HG03442 (cell line): ENCODE measurements around the gene RNF113B.

ENCODE experiments used
- ATAC-seq: cut with Tn5 transposase; IDR thresholded peaks from one replicate; pipeline ENCODE4 v1.9.1; 2021; ENCODE audit warnings: mild to moderate bottlenecking, moderate library complexity; ENCODE audit not compliant: unreplicated experiment

Gene RNF113B

DNA sequence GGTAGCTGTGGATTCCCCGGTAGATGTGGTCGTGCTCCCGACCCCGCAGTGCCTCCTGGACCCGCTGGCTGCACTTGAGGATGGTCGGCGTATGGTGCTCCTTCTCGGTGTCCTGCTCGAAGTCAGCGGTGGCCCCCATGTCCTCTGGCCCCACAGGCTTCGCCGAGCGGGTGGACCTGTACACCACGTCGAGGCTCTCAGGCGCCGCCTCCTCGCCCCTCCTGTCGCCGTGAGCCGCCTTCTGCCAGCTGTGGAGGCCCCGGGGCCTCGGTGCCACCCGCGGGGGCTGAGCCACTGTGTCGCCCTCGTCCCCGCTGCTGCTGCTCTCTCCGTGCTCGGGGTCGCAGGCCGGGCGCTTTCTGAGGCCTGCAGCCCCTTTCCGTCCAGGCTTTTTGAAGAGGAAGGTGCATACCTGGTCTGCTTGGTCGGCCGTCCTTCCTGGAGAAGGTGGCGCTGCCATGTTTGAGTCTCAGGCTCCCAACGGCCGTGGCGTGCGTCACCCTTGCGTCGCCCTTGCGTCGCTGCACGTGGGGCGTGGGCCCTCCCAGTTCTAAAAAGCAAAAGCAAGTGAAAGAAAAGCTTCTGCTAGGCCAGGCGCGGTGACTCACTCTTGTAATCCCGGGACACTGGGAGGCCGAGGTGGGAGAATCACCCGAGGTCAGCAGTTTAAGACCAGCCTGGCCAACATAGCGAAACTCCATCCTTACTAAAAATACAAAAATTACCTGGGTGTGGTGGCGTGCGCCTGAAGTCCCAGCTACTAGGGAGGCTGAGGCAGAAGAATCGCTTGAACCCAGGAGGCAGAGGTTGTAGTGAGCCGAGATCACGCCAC lies at the start of gene RNF113B:
Gene RNF113B, minus strand, starts transcription at position 493 of the 832 bp plus-strand sequence. Its CDS starts 33 bp downstream, at position 460.
- no peak for ATAC-seq

DNA sequence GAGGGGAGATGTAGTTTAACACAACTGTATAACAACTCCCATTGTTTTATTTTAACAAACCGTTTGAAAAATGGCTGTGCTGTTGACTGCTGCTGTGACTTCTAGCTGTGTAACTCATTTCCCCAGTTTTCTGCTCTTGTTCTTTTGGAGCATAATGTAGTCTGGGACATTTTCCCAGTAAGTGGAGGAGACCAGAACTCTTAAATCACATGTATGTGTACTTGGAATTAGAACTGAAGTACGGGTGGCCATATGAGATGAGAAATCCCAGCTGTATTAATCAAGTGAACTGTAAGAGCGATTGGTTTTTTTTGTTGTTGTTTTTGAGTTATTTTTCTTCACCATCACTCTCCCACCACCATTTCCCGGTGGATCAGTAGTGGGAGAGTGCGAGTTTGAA lies 49.4 kb upstream of the RNF113B start:
- no peak for ATAC-seq

DNA sequence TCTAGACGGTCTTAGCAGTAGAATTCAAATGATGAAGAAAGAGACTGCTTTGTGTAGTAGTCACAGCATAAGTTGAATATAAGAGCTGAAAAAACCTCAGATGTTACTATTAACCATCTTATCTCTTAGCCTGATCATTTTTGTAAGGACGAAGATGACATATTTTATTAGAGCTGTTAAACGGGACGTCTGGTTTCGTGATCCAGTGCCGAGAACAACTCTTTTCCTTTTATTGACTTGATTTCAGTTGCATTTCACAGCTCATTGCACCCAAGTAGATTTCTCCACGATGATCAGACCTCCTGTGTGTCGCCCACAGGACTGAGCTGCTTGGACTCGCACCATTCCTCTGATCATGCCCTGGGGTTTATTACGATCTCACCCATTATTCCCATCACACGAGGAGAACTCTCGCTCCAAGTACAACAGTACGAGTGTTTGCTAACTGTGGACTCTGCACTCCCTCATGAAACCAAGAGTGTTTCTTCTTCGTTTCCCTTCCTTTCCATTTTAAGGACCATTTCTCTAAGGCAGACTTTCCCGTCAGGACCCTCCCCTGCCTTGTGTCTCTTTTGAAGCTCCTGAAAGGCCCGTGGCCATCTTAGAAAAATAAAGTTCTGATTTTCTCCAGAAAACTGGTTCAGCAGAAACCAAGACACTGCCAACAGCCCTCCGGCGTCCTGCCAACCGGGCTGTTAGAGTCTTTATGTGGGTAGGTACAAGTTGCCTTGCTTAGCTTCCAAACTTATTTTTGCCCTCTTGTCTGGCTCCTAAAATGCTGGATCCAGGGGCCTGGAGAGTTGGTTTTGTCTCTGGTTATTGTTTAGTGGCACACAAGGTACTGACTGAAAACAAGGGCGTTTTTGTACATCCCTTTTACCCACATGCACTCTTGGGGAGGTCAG lies 48.2 kb upstream of the RNF113B start:
- no peak for ATAC-seq

DNA sequence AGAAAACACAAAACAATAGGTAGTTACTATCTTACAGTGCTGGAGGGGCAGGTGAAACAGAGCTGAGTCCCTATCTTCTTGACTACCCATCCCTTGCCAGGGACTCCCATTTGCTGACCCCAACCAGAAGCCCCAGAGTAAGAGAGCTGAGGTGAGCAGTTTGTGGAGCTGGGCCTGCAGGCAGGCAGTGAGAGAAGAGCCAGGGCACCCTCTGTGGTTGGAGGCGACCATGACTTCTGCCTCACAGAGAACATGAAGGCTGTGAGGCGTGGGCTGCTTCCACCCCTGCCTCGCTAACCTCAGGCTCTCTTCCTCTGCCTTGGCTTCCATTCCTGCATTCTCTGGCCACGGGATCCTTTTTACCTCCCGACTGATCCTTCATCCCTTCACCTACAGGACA lies 47.5 kb upstream of the RNF113B start:
- ATAC-seq, result no peak

DNA sequence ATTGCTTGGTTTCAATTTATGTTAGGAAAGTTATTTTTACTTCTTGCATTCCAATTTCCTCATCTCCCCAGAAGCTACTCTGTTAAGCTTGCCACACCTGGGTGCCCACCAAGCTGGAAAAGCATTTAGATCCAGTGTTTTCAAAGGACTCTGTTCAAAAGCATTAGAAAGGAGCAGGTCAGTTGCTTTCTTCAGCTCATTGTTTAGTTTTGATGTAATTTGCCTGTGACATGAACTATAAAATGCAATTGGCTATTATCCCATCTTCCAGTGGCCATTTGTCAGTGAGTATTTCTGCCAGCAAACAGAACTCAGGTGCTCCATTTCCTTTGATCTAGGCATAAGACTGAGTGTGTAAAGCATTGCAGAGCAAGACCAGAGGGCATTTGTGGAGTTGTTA lies 46.7 kb upstream of the RNF113B start:
- no peak for ATAC-seq

DNA sequence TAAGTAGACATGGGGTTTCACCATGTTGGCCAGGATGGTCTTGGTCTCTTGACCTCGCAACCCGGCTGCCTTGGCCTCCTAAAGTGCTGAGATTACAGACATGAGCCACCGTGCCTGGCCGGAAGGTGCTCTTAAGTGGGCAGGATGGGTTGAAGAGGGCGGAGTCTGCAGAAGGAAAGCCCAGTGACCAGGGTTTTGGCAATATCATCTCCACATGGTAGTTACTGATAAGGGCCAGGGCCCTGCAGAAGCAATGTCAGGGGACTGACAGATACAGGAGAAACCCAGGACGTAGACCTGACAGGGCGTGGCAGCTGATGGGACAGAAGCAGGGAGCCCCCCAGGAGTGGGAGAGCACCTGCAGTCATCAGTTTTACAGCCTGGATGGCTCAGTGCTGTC lies 45.7 kb upstream of the RNF113B start:
- no peak for ATAC-seq

DNA sequence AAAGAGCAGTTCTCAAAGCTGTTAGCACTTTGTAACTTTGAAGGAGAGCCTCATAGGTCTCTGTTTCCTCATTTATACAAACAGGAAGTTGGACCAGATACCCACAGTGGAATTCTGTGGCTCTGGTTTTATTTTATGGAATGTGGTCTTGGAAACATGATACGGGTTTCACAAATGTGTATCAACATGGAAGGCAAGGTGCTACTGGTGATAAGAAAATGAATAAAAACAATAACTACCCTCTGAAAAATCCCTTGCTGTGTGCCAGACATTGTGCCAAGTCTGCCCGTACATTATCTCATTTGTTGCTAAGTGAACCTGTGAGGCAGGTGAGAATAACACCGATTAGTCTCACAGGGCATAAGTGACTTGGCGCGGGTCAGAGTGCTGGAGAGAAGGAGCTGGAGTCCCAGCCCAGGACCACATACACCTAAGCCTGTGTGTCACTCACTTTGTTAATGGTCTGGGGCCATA lies 45.0 kb upstream of the RNF113B start:
- no peak for ATAC-seq

DNA sequence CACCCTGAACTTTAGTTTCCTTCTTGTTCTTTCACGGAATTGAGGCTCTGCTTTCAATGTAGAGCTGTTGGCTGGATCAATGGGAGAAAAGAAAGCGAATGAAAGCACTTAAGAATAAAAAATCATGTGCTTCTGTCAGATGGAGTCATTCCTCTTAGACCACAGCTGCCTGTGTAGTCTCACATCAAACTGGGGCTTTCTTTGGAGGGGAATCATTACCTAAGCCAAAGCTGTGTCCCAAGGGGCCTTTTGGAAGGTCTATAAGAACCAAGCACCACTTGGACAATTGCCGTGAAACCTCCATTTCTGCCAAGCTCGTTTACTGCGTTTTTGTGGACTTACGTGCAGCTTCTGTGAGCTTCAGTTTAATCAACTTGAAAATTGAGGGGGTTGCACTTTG lies 44.2 kb upstream of the RNF113B start:
- ATAC-seq, result no peak

DNA sequence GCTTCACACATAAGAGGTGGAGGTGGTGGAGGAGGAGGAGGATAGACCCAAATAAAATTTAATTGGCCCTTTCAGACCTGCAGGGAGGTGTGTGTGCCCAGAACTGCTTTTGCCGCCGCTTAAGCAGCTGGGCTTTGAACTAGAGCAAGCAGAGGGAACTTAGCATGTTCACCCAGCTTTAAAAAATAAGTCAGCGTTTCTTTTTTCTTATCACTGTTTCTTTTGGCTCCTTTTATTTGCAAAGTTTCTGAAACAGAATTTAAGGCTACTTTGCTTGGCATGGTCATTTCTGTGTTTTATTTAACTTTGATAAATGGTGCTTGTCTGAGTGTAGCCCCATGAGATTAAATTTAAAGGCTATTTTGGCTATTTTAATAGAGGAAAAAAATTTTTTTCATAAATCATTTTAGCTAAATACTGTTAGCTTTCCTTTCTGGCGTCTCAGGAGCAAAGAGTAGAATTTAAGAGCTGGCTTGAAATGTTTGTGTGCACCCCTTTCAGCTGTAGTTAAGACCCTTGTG lies 43.3 kb upstream of the RNF113B start:
- no peak for ATAC-seq

DNA sequence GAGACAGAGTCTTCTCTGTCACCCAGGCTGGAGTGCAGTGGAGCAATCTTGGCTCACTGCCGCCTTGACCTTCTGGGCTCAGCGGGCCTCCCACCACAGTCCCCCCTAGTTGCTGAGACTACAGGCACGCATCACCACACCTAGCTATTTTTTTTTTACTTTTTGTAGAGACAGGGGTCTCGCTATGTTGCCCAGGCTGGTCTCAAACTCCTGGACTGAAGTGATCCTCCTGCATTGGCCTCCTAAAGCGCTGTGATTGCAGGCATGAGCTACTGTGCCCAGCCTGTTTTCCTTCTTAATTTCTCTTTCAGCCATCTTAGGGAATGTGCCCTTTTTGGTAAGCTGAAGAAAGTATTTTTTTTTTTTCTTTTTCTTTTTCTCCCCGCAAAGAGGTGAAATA lies 42.6 kb upstream of the RNF113B start:
- no peak for ATAC-seq

DNA sequence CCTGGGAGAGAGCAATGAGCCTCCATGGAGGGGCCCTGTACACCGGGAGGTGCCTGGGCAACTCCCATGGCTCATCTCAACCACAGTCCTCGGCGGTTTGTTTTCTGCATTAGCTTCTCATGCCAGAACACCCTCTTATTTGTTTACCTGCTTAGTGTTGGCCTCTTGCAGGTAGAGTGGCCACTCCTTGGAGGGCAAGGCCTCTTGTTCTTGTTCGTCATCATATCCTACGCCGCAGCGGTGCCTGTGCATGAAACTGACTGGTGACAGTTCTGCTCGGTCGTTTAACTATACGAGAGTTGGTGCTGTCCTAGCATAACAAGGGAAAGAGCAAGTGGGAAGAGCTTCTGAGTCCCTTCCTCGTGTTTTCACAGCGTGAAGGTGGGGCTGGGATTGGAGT lies 40.5 kb upstream of the RNF113B start:
- no peak for ATAC-seq

DNA sequence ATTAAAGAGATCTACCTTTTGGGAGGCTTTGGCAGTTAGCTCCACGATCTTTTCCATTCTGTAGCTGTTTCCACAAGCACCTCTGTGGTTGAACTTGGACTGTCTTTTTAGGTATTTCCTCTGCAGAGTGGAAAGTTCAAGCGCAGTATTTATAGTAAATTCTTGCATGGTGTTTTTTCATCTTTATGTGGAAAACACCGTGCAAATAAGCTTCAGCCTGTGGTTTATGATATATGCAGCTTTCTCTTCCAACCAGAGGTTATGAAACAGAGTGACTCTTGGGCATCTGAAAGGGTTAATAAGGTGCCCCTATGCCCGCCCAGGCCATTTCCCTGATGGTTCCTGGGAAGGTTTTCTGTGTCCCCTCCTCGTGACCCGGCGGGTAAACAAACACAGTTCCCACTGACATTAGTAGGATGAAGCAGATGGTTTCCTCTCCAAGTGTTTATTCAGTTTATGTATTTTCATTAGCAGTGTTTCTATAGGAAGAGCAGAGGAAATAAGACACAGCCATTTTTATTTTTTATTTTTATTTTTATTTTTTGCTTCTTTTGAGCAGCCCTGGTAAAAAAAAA lies 39.7 kb upstream of the RNF113B start:
- ATAC-seq, result no peak

DNA sequence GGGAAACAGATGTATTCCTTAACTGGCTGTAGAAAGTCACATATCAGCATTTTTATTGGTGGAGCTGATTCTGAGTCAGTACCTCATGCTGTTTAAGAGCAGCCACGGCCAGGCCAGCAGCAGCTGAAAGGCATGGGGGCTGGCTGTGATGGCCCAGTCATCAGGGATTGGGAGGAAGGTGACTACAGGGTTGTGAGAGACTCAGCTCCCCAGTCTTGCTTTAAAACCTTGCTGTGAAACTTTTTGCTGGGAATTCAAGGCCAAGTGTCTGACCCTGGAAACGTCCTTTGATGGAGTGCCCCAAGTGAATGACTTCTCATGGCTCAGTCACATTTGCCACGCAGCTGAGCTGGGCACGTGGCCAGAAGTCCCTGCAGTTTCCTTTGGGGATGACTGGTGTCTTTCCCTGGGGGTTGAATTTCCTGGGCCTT lies 39.1 kb upstream of the RNF113B start:
- ATAC-seq, result no peak

DNA sequence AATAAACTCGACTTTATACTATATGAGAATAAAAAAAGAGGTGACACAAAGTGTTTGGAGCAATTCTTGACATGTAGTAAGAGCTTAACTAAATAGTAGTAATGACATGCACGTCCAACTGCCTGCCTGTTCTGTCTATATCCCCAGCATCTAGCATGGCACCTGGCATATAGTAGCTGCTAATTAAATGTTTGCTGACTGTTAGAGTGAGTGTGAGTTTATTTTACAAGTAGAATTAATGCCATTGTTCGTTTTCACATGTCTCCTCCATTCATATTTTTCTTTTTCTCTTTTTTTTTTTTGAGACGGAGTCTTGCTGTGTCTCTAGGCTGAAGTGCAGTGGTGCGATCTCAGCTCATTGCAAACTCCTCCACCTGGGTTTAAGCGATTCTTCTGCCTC lies 38.4 kb upstream of the RNF113B start:
- ATAC-seq, result no peak

DNA sequence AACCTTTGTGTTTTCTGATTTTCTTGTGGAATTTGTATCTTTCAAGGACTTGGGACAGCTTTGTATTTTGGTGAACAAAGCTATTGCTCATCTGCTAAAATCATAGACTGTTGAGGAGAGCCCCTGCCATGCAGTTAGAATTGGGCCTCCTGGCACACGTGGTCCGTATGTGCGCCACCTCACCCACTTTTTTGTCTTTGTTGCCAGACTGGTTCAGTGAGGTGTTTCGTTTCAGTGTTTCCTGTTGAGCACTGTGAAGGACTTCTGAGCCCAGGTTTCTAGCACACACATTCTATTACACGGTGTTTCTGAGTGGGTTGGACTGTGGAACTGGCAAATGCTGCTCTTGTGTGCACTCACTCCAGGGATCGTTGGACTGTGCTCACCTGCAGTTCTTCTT lies 37.6 kb upstream of the RNF113B start:
- ATAC-seq, result no peak

DNA sequence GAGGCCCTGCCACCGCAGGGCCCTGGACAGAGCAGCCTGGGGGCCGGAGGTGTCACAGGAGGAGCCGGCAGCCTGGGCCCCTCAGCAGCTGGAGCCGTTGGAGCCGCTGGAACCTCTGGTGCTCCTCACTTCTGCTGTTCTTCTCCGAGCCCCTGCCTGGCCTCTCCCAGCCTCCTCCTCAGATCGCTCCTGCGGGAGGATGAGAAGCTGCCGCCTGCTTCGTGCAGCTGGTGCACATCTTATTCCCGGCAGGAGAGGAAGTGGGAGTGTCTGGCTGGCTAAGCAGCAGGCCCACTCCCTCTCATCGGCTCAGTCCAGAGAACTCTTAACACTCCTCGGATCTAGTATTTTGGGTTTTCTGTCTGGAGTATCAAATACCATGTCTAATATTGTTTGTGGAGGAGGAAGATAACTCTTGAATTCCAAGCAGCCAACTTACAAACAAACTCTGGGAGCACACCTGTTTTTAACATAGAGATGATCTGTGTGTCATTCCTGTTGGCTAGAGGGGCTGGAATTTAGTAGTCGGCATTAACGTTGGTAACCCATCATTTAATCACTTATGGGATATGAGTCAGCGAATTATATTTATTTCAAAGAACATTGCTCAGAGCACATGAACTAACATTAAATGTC lies 37.1 kb upstream of the RNF113B start:
- no peak for ATAC-seq

DNA sequence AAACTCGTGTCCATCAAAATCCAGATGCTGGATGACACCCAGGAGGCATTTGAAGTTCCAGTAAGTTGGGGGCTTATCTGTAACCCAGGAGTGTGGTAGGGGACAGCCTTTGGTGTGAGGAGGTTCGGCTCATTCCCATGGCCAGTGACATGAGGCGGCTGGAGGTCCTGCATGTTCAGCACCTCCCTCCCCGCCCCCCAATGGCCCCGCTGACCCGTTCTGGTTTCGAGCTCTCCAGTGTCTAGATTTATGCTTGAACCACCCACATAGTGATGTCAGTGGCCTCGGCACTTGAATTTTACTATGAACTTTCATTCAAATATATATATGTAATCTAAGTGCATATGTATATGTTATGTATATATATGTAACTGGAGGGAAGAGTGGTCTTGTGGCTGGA lies 36.3 kb upstream of the RNF113B start:
- ATAC-seq, result no peak

DNA sequence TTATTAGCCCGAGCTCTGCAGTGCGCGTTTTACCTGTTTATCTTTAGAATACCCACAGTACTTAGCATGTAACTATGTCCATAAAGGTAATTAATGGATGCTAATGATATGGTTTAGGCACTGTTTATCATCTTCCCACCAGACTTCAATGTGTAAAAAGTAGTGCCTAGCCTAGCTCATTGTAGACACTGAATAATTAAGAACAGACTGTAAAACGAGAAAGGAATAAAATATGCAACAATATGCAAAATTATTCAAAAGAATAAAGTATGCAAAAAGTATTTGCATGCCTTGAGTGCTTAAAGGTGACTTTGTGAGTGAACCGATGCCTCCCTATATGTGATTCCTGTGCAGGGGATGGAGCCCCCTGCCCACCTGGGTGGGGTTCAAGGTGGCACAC lies 35.7 kb upstream of the RNF113B start:
- no peak for ATAC-seq

DNA sequence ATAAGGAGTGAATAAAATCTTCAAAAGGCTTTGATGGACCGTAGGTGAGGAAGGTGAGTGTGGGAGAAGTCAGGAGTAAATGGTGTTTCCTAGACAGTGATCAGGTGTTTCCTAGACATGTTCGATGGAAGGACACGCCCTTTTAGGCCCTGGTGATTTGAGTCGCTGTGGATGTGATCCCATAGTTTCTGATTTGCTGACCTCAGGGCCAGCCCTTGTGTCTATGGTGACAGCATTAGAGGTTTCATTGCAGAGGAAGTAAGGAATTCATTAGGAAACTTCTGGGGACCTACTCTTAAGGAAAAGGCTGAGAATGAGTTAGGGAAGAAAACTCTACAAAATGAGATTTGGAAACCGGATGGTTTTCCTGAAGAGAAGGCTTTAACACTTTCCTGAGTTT lies 31.5 kb upstream of the RNF113B start:
- no peak for ATAC-seq

DNA sequence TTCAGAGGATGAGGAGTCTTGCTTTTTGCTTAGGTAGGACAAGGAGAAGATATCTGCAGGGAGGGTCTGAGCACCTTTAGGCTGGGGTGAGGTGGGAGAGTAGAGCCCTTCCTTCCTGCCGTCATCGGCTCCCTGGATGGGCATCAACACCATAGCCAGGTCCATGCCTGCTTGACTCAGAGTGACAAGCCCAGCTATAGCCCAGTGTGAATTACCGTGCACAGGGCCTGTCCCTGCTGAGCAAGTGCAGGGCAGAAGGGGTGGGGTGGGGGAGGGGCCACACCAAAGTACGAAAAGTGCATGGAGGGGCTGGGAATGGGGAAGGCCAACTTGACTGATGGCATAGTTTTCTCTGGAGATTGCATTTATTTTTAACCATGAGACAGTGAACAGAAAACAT lies 30.3 kb upstream of the RNF113B start:
- no peak for ATAC-seq

DNA sequence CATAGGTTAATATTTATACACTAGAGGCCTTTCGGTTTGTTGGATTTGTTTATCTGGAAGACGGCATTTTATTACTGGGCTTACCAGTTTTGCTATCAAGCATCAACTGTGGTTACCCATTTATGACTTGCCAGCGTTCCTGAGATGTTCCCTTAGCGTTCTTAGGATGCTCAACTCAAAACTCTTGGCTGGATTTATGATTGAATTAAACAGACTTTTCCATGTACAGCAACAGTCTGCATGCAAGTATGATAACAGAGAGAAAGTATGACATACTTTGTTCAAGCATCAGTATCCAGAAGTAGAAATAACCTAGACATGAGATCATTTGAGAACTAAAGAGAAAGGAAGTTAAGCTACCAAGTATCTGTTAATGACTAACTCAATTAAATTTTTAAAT lies 29.9 kb upstream of the RNF113B start:
- no peak for ATAC-seq
